Cardiac septum (tissue), 1 donor: ENCODE data around the gene ITIH2. TPM values are rescaled to one million over a fixed set of nuclear protein-coding genes. Genes with fewer than 3 reads are reported as not detected.
A peak's percentile ranks its signal among the peaks of the same experiment; 100 is the strongest.
"Not testable (repeated sequence)": the region's sequence is repeated elsewhere in the genome, so short reads cannot be mapped to it uniquely, and the experiment has no call there.

Source experiments
- DNase-seq: peaks from one replicate; pipeline ENCODE4 v3.0.0-alpha.2; 2020; ENCODE audit warnings: low spot score
- intact Hi-C: fragments of 100-400 bp; cut with DNase I; formaldehyde crosslinking; loops from one replicate; pipeline ENCODE4 v1.14.0; 2022
- total RNA-seq: library from RNA; stranded (reverse); fragmentation: NEBNext Ultra II Directional; extraction: Animal tissue kit (Norgen Biotek cat#: 25700); gene quantifications from one replicate; pipeline ENCODE4 v1.2.1, GENCODE V29; 2021
- donor health status: DM: no; HTN: no; CAD: no.

ITIH2 gene
- total RNA-seq, 1 donor from 2014 or later, result not detected

DNA sequence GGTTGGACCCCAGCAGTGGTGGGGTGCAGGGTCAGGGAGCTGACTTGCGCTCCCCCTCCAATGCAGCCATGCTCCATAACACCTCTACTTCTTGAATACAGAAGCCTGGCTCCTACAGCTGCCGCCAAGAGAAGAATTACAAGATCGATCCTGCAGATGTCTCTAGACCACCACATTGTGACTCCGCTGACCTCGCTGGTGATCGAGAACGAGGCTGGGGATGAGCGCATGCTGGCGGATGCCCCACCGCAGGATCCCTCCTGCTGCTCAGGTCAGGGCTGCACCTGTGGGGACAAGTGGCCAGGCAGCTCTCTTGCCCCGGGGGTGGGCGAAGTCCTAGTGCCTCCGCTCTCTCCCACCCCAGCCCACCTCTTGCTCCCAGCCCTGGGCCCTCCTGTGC, 31.7 kb downstream of the ITIH2 start:
- intact Hi-C loops, result no loop called here
- DNase-seq, result no peak

DNA sequence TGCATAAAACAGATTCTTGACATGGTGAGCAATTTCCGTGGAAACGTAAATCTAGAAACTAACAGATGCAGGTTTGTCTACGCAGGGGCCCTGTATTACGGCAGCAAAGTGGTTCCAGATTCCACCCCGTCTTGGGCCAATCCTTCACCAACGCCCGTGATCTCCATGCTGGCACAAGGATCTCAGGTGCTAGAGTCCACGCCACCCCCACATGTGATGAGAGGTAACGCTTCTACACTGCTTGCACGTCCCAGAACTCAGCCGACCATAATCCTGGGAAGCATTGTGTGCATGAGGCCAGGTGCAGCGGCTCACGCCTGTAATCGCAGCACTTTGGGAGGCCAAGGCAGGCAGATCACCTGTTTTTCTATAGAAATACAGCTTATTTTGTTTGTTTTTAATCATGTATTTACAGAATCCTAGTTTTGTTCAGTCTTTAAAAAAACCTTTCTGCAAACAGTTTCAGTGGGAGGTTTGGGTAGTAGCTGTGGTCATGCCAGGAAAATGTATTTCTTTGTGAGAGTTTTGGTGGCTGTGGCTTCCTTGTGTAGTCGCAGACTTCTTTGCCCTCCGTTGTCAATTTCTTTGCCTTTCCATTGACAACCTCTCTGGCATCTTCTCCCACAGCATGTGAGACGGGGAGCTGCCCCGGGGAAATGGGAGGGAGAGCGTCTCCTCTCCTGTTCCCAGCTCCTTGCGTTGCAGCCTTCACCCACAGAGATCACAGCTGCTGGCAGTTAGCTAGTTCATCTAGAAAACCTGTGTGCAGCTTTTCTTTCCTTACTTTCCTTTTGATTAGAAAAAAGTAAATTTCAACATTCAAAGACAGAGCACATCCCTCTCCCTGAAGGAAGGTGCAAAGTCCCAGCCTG, 35.7 kb downstream of the ITIH2 start:
- intact Hi-C loops, result no loop called here

DNA sequence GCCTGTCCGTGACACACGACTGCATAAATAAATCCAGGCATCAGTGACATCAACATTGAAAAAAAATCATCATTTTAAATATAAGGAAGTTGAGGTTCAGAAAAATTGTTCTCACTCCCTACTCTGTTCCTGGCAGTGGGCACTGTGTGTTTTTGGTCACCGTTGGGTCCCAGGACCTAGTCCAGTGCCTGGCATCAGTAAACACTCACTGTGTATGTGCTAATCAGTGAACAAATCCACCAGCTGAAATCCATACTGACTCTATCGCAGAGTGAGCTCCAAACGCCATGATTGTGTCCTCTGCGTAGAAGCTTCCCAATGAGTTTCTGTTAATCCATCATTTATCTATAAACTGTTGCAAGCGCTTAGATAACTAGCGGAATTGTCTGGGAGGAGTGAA, 41.2 kb downstream of the ITIH2 start:
- no peak for DNase-seq
- intact Hi-C loops, result no loop called here

More for the DNA sequence above, 35.7 kb downstream of the ITIH2 start:
- no peak for DNase-seq

DNA sequence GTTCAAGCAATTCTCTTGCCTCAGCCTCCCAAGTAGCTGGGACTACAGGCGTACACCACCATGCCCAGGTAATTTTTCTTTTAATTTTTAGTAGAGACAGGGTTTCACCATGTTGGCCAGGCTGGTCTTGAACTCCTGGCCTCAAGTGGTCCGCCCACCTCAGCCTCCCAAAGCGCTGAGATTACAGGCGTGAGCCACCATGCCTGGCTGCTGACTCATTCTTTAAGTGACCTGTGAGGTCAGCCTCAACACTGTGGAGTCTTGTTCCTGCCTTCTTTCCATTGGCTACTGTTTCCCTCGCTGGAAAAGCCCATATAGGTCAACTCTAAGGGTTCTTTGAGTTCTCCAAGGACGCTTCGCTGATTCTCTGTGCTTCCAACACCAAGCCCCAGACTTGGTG, 45.5 kb downstream of the ITIH2 start:
- intact Hi-C loops, DNase-seq: not testable (repeated sequence)

DNA sequence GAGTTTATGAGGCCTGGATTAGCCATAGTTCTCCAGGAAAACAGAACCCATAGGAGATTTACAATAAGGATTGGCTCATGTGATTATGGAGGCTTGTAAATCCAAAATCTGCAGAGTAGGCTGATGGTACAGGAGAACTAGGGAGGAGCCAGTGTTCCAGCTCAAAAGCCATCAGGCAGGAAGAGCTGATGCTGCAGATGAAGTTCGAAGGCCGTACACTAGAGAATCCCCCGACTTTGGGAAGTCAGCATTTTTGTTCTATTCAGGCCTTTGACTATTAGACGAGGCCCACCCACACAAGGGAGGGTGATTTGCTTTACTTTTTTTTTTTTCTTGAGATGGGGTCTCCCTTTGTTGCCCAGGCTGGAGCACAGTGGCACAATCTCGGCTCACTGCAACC, 47.1 kb downstream of the ITIH2 start:
- DNase-seq, result no peak
- intact Hi-C loops, result no loop called here

DNA sequence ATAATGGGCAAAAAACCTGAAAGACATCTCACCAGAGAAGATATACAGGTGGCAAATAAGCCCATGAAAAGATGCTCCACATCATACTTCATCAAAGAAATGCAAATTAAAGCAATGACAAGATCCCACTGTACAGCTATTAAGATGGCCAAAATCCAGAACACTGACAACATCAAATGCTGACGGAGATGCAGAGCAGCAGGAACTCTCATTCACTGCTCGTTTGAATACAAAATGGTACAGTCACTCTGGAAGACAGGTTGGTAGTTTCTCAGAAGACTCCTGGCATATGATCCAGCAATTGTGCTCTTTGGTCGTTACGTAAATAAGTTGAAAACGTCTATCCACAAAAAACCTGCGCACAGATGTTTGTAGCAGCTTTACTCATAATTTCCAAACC, 49.1 kb downstream of the ITIH2 start:
- DNase-seq, result no peak
- intact Hi-C loops, result no loop called here

DNA sequence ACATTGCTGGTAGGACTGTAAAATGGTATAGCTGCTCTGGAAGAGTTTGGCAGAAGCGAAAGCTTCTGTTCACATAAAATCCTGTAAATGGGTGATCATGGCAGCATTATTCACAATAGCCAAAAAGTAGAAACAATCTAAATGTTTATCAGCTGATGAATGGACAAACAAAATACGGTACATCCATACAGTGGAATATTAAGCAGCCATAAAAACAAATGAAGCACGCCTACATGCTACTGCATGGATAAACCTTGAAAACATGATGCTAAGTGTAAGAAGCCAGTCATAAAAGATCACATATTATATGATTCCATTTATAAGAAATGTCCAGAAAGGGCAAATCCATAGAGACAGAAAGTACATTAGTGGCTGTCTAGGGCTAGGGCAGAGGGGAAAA, 52.0 kb downstream of the ITIH2 start:
- no peak for DNase-seq

DNA sequence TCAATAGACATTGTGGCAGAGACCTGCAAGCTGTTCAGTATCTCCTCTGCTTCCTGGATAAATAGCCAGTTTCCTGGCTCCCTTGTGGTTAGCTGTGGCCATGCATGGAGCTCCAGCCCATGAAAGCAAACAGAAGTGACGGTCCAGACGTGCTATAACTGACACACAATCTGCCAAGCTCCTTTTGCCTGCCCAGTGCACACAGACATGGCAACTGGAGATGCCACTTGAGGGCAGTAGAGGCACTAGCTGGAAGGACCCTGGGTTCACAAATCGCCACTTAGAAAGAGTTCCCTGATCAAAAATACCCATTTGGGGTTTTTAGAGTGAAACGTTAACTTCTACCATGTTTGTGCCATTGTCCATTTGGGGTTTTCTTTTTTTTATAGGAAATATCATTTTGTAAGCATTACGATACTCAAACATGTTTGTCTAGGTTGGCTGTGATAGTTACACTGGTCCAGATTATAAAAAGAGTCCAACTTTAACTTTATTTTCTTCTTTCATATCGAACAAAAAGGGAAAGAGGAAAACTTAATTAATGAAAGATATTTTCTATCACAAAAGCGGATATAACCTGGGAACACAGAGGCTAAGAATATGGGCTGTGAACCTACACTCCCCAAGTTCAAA, 53.4 kb downstream of the ITIH2 start:
- intact Hi-C loops, result no loop called here
- DNase-seq, result no peak

More for the DNA sequence above, 52.0 kb downstream of the ITIH2 start:
- intact Hi-C loops, result no loop called here

DNA sequence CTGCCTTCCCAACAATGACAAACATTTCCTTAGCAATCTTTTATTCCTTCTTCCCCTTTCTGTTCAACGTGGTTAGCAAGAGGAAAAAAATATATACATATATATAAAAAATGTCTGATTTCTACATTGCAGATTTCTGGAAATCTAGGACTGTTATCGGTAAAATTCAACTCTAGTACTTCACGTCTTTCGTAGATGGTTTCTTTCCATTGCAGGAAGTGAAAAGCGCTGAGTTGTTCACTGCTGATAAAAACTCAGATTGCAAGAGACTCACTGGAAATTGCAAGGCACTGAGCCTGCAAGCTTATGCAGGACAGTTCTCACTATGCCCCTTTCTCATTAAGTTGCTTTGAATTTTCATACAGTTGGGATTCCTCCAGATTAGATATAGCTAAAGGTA, 60.8 kb downstream of the ITIH2 start:
- intact Hi-C loops, result no loop called here
- DNase-seq, result no peak

DNA sequence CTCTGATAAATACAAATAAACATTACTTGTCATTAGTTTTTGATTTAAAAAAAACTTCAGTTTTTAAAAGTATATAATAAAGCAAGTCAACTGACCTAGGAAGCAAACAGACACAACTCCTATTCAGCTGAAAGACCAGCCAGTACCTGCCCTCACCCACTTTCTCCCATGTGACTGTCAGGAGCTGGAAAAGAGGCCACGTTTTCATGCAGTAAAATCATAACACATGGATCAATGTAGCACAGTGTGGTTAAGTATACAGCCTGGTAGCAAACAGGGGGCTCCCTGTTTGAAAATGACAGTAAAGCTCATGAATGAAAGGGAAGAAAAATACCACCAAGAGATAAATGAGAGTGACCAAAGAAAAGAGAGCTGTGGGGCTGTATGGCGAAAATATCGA, 63.1 kb downstream of the ITIH2 start:
- intact Hi-C loops, result no loop called here
- no peak for DNase-seq

DNA sequence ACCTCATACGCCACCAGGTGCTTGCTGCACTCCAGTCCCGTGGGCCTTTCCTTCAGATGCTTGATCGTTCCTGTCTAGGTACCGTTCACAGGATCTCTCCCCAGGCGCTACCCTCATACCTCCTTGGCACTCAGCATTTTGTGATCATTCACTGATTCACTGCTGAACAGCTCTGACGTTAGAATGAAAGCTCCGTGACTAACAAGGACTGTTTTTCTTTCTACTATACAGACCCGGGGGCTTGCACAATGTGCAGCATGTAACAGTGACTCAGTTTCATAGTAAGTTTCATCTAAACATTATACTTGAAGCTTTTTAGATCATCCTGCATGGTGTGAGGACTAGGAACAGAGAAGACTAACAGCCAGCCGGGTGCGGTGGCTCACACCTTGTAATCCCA, 64.1 kb downstream of the ITIH2 start:
- DNase-seq, result no peak
- intact Hi-C loops, result no loop called here

DNA sequence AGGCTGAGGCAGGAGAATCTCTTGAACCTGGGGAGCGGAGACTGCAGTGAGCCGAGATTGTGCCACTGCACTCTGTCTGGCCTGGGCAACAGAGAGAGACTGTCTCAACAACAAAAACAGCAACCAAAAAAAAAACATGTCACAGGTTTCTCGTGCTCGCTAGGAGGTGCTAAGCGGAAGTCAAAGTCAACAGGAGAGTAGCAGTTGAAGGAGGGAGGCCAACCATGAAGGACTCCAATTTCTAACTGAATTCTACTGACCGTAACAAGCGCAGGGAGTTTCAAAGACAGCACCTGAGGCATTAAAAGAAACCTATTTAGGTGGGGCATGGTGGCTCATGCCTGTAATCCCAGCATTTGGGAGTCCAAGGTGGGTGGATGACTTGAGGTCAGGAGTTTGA, 65.3 kb downstream of the ITIH2 start:
- DNase-seq, result no peak
- intact Hi-C loops, result no loop called here

DNA sequence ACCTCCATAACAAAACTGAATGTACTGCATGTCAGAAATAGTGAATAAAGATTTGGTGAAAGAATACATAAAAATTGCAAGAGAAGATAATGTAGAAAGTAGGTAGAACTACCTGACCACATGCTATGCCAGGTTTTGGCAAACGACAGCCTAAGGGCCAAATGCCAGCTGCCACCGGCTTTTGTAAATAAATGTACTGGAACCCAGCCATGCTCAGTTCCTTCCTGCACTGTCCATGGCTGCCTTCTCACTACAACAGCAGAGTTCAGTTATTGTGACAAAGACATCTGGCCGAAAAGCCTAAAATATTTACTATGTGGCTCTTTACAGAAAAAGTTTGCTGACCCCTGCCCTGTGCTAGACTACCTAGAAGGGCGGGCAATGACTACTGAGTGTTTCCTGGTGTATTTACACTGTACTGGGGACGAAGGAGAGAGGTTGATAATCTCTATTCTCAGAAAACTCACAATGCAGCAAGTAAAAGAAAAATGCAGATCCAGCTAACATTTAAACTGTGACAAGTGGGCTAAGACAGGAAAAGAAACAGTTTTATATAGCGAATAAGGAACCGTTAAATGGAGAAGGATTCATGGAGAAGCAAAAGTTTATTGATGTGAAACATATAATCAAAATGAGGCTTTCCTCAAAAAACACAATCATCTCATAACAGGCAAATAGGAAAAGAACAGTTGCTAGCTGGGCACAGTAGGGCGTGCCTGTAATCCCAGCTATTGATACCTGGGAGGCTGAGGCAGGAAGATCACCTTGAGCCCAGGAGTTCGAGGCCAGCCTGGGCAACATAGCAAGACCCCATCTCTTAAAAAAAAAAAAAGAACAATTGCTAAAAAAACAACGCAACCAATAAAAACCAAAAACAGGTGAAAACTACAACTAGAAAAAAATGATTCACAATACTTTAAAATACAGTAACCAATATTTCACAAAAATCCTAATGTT, 71.0 kb downstream of the ITIH2 start:
- DNase-seq, result no peak
- intact Hi-C loops, result no loop called here

DNA sequence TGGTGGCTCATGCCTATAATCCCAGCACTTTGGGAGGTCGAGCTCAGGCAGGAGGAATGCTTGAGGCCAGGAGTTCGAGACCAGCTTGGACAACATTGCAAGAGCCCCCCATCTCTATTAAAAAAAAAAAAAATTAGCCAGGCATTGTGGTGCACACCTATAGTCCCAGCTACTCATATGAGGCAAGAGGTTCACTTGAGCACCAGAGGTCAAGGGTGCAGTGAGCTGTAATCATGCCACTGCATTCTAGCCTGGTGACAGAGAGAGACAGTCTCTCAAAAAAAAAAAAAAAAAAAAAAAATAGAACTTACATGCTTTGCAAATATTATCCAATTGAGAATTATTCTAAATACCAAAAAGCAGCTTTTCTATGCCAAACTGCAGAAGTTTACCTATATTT, 73.7 kb downstream of the ITIH2 start:
- no peak for DNase-seq
- intact Hi-C loops, result no loop called here

DNA sequence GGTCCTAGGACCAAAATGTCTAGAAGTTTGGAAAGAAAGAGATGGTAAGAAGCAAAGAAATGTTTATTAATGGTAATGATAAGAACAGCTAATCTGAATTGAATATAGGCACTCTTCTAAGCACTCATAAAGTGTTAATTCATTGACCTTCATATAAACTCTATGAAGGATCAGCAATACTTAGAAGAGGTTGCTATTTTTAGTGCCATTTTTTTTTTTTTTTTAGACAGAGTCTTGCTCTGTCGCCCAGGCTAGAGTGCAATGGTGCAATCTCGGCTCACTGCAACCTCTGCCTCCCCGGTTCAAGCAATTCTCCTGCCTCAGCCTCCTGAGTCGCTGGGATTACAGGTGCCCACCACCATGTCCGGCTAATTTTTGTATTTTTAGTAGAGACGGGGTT, 79.1 kb downstream of the ITIH2 start:
- DNase-seq, intact Hi-C loops: not testable (repeated sequence)

DNA sequence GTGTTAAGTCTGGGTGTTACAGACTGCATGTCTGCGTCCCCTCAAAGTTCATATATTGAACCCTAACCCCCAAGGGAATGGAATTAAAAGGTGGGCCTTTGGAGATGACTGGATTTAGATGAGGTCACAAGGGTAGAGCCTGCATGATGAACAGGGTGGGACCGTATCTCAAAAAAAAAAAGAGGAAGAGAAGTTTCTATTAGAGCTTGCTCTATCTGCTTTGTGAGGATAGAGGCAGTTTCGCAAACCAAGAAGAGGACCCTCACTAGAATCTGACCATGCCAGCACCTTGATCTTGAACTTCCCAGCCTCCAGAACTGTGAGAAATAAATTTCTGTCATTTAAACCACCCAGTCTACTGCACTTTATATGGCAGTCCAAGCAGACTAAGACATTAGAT, 83.3 kb downstream of the ITIH2 start:
- intact Hi-C loops, result no loop called here
- DNase-seq, result no peak

DNA sequence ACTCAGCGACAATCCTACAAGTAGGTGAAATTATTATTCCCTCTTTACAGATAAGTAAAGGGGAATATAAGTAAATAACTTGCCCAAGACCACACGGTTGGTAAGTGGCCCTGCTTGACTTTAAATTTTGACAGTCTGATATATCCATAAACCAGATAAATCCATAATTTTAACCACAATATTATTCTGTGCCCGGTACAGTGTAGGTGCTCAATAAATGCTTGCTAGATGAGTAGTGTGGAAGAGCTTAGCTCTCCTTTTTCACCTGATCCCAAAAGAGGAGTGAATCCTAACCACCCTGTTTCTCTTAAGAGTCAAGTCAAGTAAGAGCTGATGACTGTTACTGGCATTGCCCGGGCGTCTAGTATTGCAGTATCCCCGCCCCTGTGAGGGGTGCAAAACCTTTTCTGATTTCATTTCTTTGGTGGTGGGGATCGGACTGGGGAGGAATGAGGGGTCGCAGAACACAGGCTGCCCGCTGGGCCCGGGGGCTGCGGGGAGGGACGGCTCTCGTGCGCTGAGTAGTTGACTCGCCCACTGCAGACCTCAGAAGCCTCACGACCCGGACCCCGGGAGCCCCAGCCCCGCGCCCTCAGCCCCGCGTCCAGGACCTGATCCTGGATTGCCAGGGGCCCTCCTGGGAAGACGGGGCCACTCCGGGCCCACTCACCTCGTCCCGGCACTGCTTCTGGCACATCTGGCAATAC, 84.2 kb downstream of the ITIH2 start:
- intact Hi-C loops, result no loop called here
- no peak for DNase-seq

DNA sequence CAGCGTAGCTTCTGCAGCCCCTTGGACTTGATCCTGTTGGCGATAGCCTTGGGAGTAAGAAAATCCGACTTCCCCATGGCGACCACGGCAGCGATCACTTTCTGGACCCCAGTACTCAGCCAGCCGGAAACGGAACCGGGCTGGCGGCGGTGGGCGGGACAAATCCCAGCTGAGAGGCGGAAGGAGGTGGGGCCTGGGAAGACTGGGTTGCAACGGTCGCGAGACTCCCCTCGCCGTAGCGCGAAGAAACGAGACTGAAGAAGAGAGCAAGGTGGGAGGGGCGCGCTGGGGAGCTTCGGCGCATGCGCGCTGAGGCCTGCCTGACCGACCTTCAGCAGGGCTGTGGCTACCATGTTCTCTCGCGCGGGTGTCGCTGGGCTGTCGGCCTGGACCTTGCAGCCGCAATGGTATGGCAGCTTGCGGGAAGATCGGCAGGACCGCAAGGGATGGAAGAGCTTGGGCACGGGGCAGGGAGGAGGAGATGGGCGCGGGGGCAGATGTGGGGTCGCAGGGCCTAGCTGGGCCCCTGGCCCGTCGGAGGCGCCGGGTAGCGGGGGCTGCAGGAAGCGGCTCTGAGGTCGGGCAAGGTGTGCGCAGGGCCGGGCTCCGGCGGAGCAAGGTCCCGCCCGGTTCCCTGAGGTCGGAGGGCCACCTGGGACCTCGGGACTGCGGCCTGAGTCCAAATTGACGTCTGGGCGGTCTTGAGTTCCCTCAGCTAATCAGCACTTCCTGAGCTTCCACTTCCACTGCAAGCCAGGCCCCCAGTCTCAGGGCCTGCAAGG, 84.9 kb downstream of the ITIH2 start, which contains the start of the genes ATP5F1C and KIN:
Gene ATP5F1C (plus strand): TSS at position 321 of the 782 bp plus-strand sequence. CDS start 31 bp downstream, at position 352.
Gene KIN (minus strand): TSS at position 137 of the 782 bp plus-strand sequence. CDS start 60 bp downstream, at position 77.
- peak; percentile 98 for DNase-seq
- intact Hi-C loops, result loop anchor here (2.0 kb wide), 1 partner anchor 31 kb away; the partner anchor contains the start of gene TAF3
